GF-D8 (cell line): ENCODE data around the gene C21orf58.

Experiments used
- DNase-seq: peaks from one replicate; lab custom pipeline; 2025; lab: John Stamatoyannopoulos, UW

The C21orf58 gene

DNA sequence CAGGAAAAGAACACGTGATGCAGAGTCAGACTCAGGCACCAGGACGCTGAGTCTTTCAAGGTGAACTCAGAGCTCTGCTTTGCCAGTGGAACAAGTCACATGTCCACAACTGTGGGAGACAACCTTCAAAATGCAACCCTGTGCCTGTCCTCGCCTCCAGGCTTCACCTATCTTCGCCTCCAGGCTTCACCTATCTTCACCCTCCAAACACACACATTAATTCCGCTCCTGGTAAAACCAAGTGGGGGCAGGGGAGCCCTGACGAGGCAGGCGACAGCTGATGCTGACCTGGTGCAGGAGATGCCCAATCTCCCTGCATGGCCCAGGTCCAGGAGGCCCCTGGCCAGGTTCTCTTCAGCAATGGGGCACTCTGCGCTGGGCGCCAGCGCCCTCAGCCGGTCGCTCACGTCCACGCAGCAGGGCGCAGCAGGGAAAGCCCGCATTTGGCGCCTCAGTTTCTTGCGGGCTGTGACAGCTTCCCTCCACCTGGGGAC, 67.1 kb downstream of the C21orf58 start:
- no peak for DNase-seq

GRCh38 chr21:46255758-46256337, 67.8 kb downstream of the C21orf58 start:
- DNase-seq = no peak

DNA sequence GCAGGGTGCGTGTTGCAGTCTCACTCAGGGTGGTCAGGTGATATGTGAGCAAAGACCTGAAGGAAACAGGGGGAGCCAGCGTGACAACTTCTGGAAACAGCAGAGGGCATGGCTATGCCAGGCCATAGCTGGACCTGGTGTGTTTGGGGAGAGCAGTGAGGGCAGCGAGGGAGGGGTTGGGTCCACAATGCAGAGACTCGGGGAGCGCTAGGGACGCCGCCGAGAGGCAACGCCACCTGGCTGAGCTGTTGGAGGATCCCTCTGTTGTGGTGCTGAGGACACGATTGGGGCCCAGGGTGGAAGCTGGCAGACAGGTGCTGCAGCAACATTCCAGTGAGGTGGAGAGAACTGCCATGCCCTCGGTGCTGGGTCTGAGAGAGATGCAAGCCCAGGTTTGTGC, 68.5 kb downstream of the C21orf58 start:
- no peak for DNase-seq

DNA sequence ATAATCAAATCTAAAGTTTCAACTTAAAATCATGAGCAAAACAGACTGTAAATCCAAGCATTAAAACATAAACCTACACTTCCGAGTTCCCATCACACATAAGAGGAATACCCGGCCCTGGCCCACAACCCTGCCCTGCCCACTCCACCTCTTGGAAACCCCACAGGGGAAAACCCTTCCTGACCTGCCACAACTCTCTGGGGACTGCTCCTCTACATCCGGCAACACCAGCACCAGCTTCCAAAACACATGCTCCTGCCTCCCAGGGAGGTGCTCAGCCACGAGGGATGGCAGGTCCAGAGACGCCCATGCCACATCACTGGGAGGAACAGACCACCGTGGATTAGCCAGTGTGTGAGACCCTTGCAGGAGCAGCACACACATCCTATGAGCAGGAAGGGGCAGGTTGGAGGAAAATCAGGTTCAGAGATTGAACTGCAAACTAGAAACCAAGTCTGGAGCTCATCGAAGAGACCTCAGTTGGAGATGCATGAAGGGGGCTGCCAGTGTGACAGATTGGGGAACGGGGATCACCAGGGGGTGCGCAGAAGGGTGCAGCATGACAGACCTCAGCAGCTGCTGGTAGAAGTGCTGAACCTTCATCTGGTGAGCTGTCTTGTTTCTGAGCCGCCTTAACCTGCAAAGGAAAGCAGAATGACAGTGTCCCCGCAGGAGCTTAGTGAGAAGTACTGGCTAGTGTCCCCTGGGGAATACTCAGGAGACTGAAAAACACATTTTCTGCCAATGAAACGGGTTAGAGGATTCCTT, 69.3 kb downstream of the C21orf58 start:
- peak; percentile 83 for DNase-seq

- peak; percentile 99 for DNase-seq
These were observed 70.0 kb downstream of the C21orf58 start for GRCh38 chr21:46253610-46254124.

- no peak for DNase-seq
These were observed 70.8 kb downstream of the C21orf58 start for GRCh38 chr21:46252840-46253239.
